ENCODE measurements around the gene ECHS1. TPM values are rescaled to one million over a fixed set of nuclear protein-coding genes. Genes with fewer than 3 reads are reported as not detected.

ECHS1 gene
- total RNA-seq, 3 donors from 2014 or later: 97.7 to 180 (median 151) TPM

DNA sequence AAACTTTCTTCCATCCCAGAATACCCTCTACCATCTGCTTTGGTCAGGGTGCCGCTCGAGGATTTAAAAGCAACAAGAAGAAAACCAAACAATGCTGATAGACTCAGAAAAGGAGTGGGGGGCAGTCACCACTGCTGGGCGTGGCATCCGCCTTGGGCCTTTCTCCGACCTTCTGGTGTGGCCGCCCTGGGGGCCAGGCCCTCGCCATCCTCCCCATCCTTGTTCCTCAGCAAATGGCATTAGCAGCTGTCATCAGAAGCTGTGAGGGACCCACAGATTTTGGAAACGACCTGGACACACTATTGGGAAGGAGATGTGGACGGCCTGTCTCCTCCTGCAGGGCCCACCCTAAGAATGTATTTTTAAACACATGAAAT, 60.4 kb downstream of the ECHS1 start:
- DNase-seq (no peak), ATAC-seq (no peak)
- intact Hi-C loops (cut with DNase I, micrococcal nuclease): no loop called here
- Histone ChIP-seq H3K9me3 (no peaks in the 10 kb centered on the region), H3K36me3 (ENCODE audit: low read depth) (no peaks in the 10 kb centered on the region), H3K4me1 (ENCODE audit: low read depth) (peaks cover 11% of the 10 kb centered on the region), H3K4me3 (no peak overlapping the region)
- TF ChIP-seq, protein P1, sequence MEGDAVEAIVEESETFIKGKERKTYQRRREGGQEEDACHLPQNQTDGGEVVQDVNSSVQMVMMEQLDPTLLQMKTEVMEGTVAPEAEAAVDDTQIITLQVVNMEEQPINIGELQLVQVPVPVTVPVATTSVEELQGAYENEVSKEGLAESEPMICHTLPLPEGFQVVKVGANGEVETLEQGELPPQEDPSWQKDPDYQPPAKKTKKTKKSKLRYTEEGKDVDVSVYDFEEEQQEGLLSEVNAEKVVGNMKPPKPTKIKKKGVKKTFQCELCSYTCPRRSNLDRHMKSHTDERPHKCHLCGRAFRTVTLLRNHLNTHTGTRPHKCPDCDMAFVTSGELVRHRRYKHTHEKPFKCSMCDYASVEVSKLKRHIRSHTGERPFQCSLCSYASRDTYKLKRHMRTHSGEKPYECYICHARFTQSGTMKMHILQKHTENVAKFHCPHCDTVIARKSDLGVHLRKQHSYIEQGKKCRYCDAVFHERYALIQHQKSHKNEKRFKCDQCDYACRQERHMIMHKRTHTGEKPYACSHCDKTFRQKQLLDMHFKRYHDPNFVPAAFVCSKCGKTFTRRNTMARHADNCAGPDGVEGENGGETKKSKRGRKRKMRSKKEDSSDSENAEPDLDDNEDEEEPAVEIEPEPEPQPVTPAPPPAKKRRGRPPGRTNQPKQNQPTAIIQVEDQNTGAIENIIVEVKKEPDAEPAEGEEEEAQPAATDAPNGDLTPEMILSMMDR (IDR thresholded peaks at IDR 0.05): no peak

Small RNAs within 50 kb of the gene (microRNA-seq; reads per million reads assigned to microRNA genes)
- gene MIR3944: 2.3 reads per million, percentile 5 among the genes with 10 or more reads in this experiment

Other genes with a start within 250 kb of the ECHS1 start
- under 1 TPM; 0.14 to 0.60 (median 0.32) TPM for gene KNDC1, start 213.1 kb downstream of the ECHS1 start, total RNA-seq
- gene UTF1, start 143.1 kb downstream of the ECHS1 start, total RNA-seq: not detected
- gene VENTX, start 135.5 kb downstream of the ECHS1 start, total RNA-seq: 1 to 10 TPM in 1 of 3 donors, under 1 TPM in 2; 0.09 to 1.2 (median 0.36) TPM
- 1 to 10 TPM; 4.8 to 7.0 (median 5.2) TPM for gene ADAM8, start 96.5 kb downstream of the ECHS1 start, total RNA-seq
- 10 to 100 TPM; 48.1 to 63.4 (median 58.8) TPM for gene TUBGCP2, start 64.5 kb downstream of the ECHS1 start, total RNA-seq
- gene ZNF511, start 64.4 kb downstream of the ECHS1 start, total RNA-seq: 10 to 100 TPM; 39.1 to 54.0 (median 42.7) TPM
- 1 to 10 TPM in 2 of 3 donors, not detected in 1; 1.1 to 7.5 TPM for gene CALY, start 36.5 kb downstream of the ECHS1 start, total RNA-seq
- gene PRAP1, start 26.0 kb downstream of the ECHS1 start, total RNA-seq: 100 to 1,000 TPM in 2 of 3 donors, 10 to 100 TPM in 1; 69.0 to 215 (median 106) TPM
- gene FUOM, start 15.3 kb downstream of the ECHS1 start, total RNA-seq: 10 to 100 TPM; 13.5 to 22.2 (median 18.8) TPM
- gene PAOX, start 5.9 kb upstream of the ECHS1 start, total RNA-seq: 1 to 10 TPM; 7.5 to 9.3 (median 8.3) TPM
- 10 to 100 TPM; 43.6 to 52.7 (median 45.6) TPM for gene MTG1, start 20.8 kb upstream of the ECHS1 start, total RNA-seq
- under 1 TPM in 1 of 3 donors, not detected in 2; 0.25 TPM for gene SPRN, start 51.3 kb upstream of the ECHS1 start, total RNA-seq
- gene SCART1, start 80.6 kb upstream of the ECHS1 start, total RNA-seq: 1 to 10 TPM; 2.5 to 4.8 (median 3.7) TPM
- gene CYP2E1, start 154.0 kb upstream of the ECHS1 start, total RNA-seq: 1 to 10 TPM in 1 of 3 donors, under 1 TPM in 2; 0.70 to 2.5 (median 0.90) TPM
- gene SYCE1, start 192.2 kb upstream of the ECHS1 start, total RNA-seq: under 1 TPM in 2 of 3 donors, not detected in 1; 0.20 to 0.51 TPM